ENCODE results near the gene ADAT3. TPM values are rescaled to one million over a fixed set of nuclear protein-coding genes. Genes with fewer than 3 reads are reported as not detected.
"Not testable (repeated sequence)": the region's sequence is repeated elsewhere in the genome, so short reads cannot be mapped to it uniquely, and the experiment has no call there.

Gene ADAT3
- total RNA-seq, 2 donors from 2014 or later = 10.5 to 13.7 TPM

DNA sequence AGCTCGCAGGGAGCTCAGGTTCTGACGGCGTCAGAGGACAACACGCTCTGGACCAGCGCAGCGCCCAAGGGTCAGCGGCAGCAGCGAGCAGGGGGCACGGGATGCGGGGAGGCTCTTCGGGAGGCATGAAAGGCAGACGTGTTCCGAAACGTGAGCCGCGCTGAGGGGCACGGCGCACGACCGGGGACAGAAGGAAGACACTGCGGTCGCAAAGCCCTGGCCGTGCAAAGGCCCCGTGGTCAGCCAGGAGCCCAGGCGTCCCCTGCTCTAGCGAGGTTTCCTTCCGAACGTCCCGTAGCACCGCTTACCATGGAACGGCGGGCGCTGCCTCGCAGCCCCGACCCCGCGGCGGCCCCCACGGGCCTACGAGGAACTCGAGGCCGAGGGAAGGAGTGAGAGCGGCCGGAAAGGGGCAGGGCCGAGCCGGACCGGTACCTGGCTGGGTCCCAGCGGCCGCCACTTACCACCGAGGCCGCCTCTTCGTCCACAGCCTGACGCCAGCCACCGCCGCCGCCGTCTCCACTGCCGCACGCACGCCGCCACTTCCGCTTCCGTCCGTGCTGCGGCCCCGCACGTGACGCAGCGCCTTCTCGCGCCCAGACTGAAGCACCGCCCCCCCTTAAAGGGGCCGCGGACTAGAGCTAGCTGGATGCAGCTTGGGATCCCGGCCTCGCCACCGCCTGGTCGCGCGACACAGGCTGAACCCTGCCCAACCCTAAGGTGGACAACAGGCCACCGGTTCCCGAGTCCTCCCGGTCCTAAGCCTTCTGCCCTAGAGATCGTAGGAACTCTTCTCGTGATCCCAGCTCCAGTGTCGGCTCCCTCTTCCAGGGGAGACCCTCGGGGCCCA, 29.3 kb upstream of the ADAT3 start:
- Histone ChIP-seq H3K9me3 (no peaks in the 10 kb centered on the region), H3K36me3 (replicated peaks in 1 of 2; ENCODE audit: insufficient read depth in 1 of 2, low read depth in 2 of 2) (no peaks in the 10 kb centered on the region), H3K4me1 (peaks cover 56% of the 10 kb centered on the region), H3K27ac (peak overlapping the region; percentile 71 to 97 (median 88)), H3K27me3 (no peaks in the 10 kb centered on the region), H3K4me3 (peak overlapping the region; percentile 69 to 79)
- WGBS, 2 donors = 1% methylated on average over 19 to 83 of the region's 87 CpGs
- DNase-seq (peak; percentile 91 to 95 (median 92)), ATAC-seq (peak; percentile 93)
- TF ChIP-seq, protein P1, sequence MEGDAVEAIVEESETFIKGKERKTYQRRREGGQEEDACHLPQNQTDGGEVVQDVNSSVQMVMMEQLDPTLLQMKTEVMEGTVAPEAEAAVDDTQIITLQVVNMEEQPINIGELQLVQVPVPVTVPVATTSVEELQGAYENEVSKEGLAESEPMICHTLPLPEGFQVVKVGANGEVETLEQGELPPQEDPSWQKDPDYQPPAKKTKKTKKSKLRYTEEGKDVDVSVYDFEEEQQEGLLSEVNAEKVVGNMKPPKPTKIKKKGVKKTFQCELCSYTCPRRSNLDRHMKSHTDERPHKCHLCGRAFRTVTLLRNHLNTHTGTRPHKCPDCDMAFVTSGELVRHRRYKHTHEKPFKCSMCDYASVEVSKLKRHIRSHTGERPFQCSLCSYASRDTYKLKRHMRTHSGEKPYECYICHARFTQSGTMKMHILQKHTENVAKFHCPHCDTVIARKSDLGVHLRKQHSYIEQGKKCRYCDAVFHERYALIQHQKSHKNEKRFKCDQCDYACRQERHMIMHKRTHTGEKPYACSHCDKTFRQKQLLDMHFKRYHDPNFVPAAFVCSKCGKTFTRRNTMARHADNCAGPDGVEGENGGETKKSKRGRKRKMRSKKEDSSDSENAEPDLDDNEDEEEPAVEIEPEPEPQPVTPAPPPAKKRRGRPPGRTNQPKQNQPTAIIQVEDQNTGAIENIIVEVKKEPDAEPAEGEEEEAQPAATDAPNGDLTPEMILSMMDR (IDR thresholded peaks at IDR 0.05) = peak in 1 of 7 experiments; percentile 18
- peak; percentile 78 to 92 (median 87) for TF ChIP-seq POLR2A (IDR thresholded peaks at IDR 0.05)
- intact Hi-C loops (cut with DNase I) = no loop called here

DNA sequence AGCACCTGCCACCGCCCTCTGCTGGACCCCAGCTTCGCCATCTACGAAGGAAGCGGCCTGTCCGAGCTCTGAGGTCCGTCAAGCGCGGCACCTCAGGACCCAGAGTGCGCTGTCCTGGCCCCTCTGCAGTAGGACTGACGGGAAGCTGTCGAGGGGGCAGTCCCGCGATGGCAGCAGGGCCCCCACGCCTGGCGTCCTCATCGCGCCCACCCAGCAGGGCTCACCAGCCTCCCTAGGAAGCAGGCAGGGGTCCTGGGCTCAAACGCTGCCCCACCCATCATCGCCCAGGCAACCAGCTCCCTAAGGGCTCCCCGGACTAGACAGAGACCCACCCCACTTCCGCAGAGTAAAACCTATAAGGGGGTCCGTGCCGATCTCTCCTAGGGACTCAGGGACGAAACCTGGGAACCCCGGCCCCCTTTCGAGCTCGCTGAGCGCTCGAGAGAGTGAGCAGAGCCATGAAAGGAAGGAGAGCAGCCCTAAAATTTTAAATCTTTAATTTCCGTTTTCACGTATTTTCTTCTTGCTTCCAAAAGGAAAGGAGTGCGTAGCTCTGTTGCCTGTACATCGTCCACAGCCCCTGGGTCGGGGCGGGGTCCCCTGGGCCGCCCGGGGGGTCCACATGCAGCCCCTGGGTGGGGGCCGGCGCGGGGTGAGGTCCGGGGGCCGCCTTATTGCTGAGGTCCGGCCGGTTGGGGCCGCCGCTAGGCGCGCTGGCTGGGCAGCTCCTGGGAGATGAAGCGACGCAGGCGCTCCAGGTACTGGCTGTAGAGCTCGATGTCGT, 28.5 kb upstream of the ADAT3 start:
- H3K9me3 ChIP-seq; H3K27me3 ChIP-seq; DNase-seq; intact Hi-C loops (cut with DNase I); ATAC-seq; H3K36me3 ChIP-seq (replicated peaks in 1 of 2; ENCODE audit: insufficient read depth in 1 of 2, low read depth in 2 of 2): not testable (repeated sequence)
- Histone ChIP-seq H3K4me1 (peaks cover 50% of the 10 kb centered on the region), H3K4me3 (peak overlapping the region in 1 of 2 donors; percentile 69), H3K27ac (peak overlapping the region; percentile 71 to 97 (median 88))
- WGBS, 2 donors = 43 to 73% methylated on average over 21 to 36 of the region's 53 CpGs

DNA sequence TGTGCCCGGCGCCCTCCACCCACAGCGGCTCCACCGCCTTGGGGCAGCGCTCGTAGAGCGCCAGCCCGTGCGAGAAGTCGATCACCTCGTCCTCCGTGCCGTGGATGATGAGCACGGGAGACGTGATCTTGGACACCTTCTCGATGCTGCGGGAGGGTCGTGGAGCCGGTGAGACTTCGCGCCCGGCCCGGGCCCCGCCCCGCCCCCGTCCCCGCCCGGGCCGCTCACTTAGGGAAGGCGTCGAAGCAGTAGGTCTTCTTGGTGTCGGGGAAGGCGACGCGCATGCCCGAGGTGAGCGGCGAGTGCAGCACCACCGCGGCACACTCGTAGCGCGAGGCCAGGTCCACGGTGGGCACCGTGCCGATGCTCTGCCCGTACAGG, 27.9 kb upstream of the ADAT3 start:
- H3K27ac ChIP-seq; DNase-seq; intact Hi-C loops (cut with DNase I); H3K4me3 ChIP-seq; H3K27me3 ChIP-seq; ATAC-seq; H3K36me3 ChIP-seq (replicated peaks in 1 of 2; ENCODE audit: insufficient read depth in 1 of 2, low read depth in 2 of 2); H3K9me3 ChIP-seq: not testable (repeated sequence)
- H3K4me1 ChIP-seq = peaks cover 48% of the 10 kb centered on the region
- 78% methylated on average over 30 of the region's 47 CpGs; no CpG with 5 or more reads in 1 of the 2 donors for WGBS, 2 donors

DNA sequence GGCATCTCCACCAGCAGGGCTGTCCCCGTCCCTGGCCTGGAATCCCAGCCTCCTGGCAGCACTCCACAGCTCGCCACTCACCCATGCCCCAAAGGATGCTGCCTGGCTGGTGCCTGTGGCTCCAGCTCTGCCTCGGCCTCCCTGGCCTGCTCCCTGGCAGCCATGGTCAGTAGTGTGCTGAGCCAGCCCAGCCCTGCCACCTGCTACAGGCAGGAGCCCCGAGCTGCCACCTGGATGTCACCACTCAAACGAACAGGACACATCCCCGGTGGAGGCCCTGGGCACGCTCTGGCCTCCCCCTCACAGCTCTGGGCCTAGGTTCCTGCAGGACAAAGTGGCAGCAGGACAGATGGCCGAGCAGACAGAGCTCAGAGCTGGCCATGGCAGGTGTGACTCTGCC, 26.6 kb upstream of the ADAT3 start:
- WGBS, 2 donors = 76 to 83% methylated on average over 1 to 7 of the region's 8 CpGs
- H3K4me3 ChIP-seq; H3K27ac ChIP-seq; DNase-seq; H3K9me3 ChIP-seq; H3K36me3 ChIP-seq (replicated peaks in 1 of 2; ENCODE audit: insufficient read depth in 1 of 2, low read depth in 2 of 2); intact Hi-C loops (cut with DNase I); H3K27me3 ChIP-seq; ATAC-seq: not testable (repeated sequence)
- H3K4me1 ChIP-seq = peaks cover 48% of the 10 kb centered on the region

DNA sequence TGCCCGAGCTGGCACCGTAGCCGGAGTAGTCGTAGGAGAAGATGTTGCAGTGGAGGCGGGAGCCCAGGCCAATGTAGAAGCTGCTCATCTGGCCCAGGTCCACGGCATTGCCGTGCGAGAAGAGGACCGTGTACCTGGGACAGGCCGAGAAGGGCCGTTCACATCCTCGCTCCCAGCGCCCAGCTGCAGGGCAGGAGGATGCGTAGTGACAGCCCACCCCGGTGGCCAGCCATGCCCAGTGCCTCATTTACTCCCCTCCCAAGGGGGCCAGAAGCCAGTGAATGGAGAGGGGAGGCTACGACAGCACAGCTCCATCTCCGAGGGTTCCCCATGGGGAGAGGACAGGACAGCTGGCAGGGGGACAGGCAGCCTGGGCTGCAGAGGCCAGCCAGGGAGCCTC, 25.2 kb upstream of the ADAT3 start:
- ATAC-seq; H3K27me3 ChIP-seq; intact Hi-C loops (cut with DNase I); H3K9me3 ChIP-seq; H3K4me3 ChIP-seq; DNase-seq; H3K36me3 ChIP-seq (replicated peaks in 1 of 2; ENCODE audit: insufficient read depth in 1 of 2, low read depth in 2 of 2); H3K27ac ChIP-seq: not testable (repeated sequence)
- H3K4me1 ChIP-seq = peaks cover 46% of the 10 kb centered on the region
- 84% methylated on average over 17 of the region's 17 CpGs; no CpG with 5 or more reads in 1 of the 2 donors for WGBS, 2 donors

DNA sequence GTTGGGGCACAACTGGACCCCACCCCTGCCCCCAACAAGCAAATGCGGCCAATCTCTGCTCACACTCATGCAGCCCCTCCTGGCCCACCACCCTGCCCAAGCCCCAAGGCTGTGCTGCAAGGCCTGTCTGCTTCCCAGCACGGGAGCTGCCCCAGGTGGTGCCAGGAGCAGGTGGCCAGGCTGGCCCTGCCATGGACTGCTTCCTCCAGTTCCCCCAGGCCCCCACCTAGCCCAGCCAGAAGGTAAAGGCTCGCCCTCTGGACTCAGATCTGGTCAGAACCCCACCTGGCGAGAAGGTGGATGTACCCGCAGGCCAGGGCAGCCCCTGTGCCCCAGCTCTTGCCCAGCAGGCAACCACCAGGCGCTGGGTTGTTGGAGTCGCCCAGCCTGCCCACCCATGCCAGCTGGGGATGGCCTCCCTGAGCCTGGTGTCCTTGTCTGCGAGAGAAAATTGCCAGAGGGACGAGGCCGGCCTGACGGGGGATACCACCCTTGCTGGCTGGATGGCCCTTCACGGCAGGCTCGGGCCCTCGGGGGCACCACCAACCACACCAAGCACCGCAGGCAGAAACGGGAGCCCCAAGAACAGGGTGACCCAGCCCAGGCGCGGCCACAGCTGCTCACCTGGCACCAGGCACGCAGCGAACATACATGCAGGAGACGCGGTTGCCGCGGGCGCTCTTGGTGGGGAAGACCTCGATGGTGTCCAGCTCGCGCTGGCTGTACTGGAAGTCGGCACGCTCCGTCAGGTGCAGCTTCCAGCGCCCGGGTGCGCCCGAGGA, 24.4 kb upstream of the ADAT3 start:
- no peaks in the 10 kb centered on the region for H3K9me3 ChIP-seq
- TF ChIP-seq, protein P1 (IDR thresholded peaks at IDR 0.05) = no peak
- ATAC-seq = no peak
- peaks cover 47% of the 10 kb centered on the region for H3K4me1 ChIP-seq
- WGBS, 2 donors = 80 to 81% methylated on average over 7 to 11 of the region's 35 CpGs
- H3K27me3 ChIP-seq = no peaks in the 10 kb centered on the region
- no peak for DNase-seq
- no peak overlapping the region for H3K4me3 ChIP-seq
- intact Hi-C loops (cut with DNase I) = no loop called here
- H3K27ac ChIP-seq = no peak overlapping the region
- no peaks in the 10 kb centered on the region for H3K36me3 ChIP-seq (replicated peaks in 1 of 2; ENCODE audit: insufficient read depth in 1 of 2, low read depth in 2 of 2)

DNA sequence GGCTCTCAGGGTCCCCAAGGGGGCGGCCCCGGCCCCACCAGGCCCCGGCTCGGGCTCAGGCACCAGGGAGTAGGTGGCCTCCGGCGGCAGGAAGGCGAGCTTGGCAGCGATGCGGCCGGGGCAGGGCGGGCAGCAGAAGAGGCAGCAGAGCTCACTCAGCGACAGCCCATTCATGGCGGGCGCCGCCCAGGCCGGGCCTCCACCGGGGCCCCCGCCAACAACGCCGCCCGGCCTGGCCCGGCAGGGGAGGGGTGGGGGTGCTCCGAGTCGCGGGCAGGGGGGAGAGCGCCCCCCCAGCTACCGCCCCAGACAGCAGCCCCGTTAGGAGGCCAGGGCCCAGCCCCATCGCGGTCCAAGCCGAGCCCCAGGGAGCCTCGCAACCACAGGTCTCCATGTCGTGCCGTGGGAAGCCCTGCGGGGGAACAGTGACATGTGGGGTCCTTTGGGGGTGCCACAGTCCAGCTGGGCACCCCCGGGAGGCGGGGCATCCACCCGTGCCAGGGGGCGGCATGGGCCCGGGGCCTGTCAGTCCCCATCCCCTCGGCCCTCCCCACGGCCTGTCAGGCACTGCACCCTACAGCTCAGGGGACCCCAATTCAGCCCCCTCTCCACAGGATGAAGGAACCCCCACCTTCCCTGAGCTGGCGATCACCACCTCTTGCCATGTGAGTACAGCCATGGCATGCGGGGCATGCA, 23.7 kb upstream of the ADAT3 start:
- peaks cover 44% of the 10 kb centered on the region for H3K4me1 ChIP-seq
- intact Hi-C loops (cut with DNase I); DNase-seq; H3K36me3 ChIP-seq (replicated peaks in 1 of 2; ENCODE audit: insufficient read depth in 1 of 2, low read depth in 2 of 2); H3K4me3 ChIP-seq; ATAC-seq; H3K27me3 ChIP-seq; H3K9me3 ChIP-seq: not testable (repeated sequence)
- peak overlapping the region in 2 of 4 donors; percentile 32 to 81 for H3K27ac ChIP-seq
- 73% methylated on average over 16 of the region's 44 CpGs; no CpG with 5 or more reads in 1 of the 2 donors for WGBS, 2 donors
